Retinal pigment epithelial cell (primary cell): ENCODE data around the gene STAG3.

Source experiments
- DNase-seq: peaks from one replicate; pipeline ENCODE4 v3.0.0-alpha.2; 2010; ENCODE audit warnings: low read depth
- H3K4me3 ChIP-seq: 2 replicates; pipeline ENCODE4 v1.5.1; 2011; ENCODE audit warnings: mild to moderate bottlenecking, low read length, control low read depth, moderate library complexity
- CTCF ChIP-seq: conservative IDR thresholded peaks from 2 replicates; pipeline ENCODE4 v1.5.1; 2011; ENCODE audit warnings: low read depth, low read length, control low read depth, inconsistent platforms

The STAG3 gene

GRCh38 chr7:100163871-100164270 lies 13.8 kb upstream of the STAG3 start:
- no peak for TF ChIP-seq CTCF
- H3K4me3 ChIP-seq = no peak overlapping the region
- no peak for DNase-seq

GRCh38 chr7:100166317-100166940 lies 11.3 kb upstream of the STAG3 start:
- H3K4me3 ChIP-seq = no peak overlapping the region
- TF ChIP-seq CTCF = no peak
- DNase-seq = no peak

GRCh38 chr7:100166970-100167911 lies 10.5 kb upstream of the STAG3 start:
- no peak for DNase-seq
- no peak for TF ChIP-seq CTCF
- peak overlapping the region; percentile 49 for H3K4me3 ChIP-seq

- peak overlapping the region; percentile 49 for H3K4me3 ChIP-seq
- TF ChIP-seq CTCF = no peak
- DNase-seq = no peak
Observed at GRCh38 chr7:100167912-100168323, 9.8 kb upstream of the STAG3 start.

DNA sequence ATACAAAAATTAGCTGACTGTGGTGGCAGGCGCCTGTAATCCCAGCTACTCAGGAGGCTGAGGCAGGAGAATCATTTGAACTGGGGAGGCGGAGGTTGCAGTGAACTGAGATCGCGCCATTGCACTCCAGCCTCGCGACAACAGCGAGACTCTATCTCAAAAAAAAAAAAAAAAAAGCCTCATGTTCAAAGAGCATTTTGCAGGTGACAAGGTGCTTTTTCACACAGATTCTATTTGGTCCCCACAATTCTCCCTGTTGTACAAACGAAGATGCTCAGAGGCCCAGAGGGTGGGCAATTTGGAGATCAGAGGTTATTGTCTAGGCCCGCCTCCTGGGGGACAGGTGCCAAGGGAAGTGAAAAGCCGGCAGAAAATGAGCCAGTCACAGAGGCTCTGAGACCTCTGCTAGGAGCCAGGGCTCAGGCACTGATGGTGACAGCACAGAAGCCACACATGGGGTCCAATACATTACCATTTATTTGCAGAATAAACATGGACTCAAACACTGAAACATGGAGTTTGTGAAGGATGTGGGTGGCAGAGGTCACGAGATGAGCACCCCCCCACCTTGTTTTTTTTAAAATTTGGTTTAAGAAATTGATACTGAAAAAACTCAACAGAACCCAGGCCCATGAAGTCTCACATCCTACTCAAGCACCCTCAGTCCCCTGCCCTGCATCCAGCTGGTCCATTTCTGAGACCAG lies 8.4 kb upstream of the STAG3 start:
- DNase-seq = no peak
- no peak overlapping the region for H3K4me3 ChIP-seq
- TF ChIP-seq CTCF = no peak

DNA sequence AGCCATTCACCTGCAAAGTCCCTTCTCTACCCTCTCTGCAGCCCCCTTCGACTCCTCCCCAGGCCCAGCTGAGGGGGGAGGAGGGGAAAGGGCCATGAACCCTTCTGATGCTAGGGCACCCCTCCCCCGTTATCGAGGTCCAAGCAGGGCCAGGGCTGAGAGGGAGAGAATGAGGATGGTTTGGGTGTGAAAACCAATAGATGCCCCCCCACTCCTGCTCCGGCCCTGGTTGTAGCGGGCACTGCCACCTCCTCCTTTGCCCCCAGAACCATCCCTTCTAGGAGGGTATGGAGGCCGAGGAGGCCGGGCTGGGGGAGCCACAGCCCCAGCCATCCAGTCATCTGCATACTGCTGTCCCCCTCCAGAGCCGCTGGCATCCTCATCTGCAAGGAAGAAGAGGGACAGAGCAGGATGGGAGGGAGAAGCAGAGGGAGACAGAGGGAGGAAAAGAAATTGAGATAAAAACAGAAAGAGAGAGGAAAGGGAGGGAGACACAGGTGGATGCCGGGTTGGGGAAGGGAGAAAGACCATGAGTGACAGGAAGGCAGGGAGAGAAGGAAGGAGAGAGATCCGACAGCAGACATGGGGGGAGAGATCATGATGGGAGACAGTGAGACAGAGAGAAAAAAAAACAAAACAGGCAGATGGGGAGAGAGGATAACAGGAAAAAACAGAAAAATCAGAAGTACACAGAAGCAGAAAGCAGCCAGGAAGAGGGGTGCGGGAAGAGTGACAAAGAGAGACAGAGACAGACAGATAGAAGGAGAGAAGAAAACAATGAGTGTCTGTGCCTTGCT lies 7.4 kb upstream of the STAG3 start:
- TF ChIP-seq CTCF = no peak
- H3K4me3 ChIP-seq = no peak overlapping the region
- DNase-seq = no peak
